NT2/D1 (cell line): ENCODE measurements around the gene RNASE13.
"Not testable (repeated sequence)": the region's sequence is repeated elsewhere in the genome, so short reads cannot be mapped to it uniquely, and the experiment has no call there.

Experiments used
- SUZ12 ChIP-seq: IDR thresholded peaks from 2 replicates; pipeline ENCODE4 v1.6.1; 2011; ENCODE audit not compliant: insufficient read length, insufficient read depth; ENCODE audit errors: extremely low read depth
- ZNF274 ChIP-seq: IDR thresholded peaks from 2 replicates; pipeline ENCODE4 v1.6.1; 2011; ENCODE audit warnings: mild to moderate bottlenecking, low read depth, low read length

DNA sequence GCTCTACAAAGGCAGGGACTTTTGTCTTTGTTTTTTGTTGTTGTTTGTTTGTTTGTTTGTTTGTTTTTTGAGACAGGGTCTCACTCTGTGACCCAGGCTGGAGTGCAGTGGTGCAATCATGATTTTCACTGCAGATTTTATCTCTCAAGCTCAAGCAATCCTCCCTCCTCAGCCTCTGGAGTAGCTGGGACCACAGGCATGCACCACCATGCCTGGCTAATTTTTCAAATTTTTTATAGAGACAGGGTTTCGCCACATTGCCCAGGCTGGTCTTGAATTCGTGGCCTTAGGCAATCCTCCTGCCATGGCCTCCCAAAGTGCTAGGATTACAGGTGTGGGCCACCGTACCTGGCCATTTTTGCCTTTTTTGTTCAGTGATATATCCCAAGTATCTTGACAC lies 6.3 kb upstream of the RNASE13 start:
- TF ChIP-seq ZNF274, SUZ12: not testable (repeated sequence)
